DND-41 (cell line): ENCODE data around the gene LGI4.
A peak's percentile ranks its signal among the peaks of the same experiment; 100 is the strongest.

Experiments used
- ATAC-seq: fragments of 200-7000 bp; cut with Tn5 transposase; 3 replicates; pipeline ENCODE4 v1.9.1; 2021; ENCODE audit warnings: low read depth; ENCODE audit not compliant: insufficient read depth
- DNase-seq: peaks from one replicate; pipeline ENCODE4 v3.0.0-alpha.2; 2020
- H2AFZ ChIP-seq: 2 replicates; pipeline ENCODE4 v1.6.0; 2012; ENCODE audit warnings: low read depth, low read length
- H3K27ac ChIP-seq: 2 replicates; pipeline ENCODE4 v1.5.1; 2012; ENCODE audit warnings: low read length, inconsistent platforms
- H3K27me3 ChIP-seq: fragments of 200-600 bp; sonication (generic); 2 replicates; pipeline ENCODE4 v1.6.0; 2012; ENCODE audit warnings: low read length, mild to moderate bottlenecking, inconsistent platforms; ENCODE audit not compliant: insufficient read depth, poor library complexity
- H3K36me3 ChIP-seq: 2 replicates; pipeline ENCODE4 v1.5.1; 2012; ENCODE audit warnings: low read length, inconsistent platforms; ENCODE audit not compliant: insufficient read depth
- H3K4me1 ChIP-seq: 2 replicates; pipeline ENCODE4 v1.5.1; 2012; ENCODE audit warnings: mild to moderate bottlenecking, low read length; ENCODE audit not compliant: insufficient read depth
- H3K4me2 ChIP-seq: 2 replicates; pipeline ENCODE4 v1.6.0; 2012; ENCODE audit warnings: mild to moderate bottlenecking, moderate library complexity, low read length, inconsistent platforms; ENCODE audit not compliant: insufficient read depth
- H3K4me3 ChIP-seq, 2 experiments: fragments of 200-600 bp in 1 of 2; shearing (Covaris generic) in 1 of 2; 2 replicates each; pipeline ENCODE4 v1.5.1; 2012 to 2016; ENCODE audit warnings: inconsistent platforms in 2 of 2, low read length in 2 of 2, mild to moderate bottlenecking in 2 of 2, low read depth in 1 of 2, moderate library complexity in 1 of 2
- H3K79me2 ChIP-seq: 2 replicates; pipeline ENCODE4 v1.6.0; 2012; ENCODE audit warnings: low read length, inconsistent platforms; ENCODE audit not compliant: insufficient read depth
- H3K9ac ChIP-seq: 2 replicates; pipeline ENCODE4 v1.6.0; 2012; ENCODE audit warnings: low read depth, mild to moderate bottlenecking, inconsistent platforms, low read length, moderate library complexity
- H3K9me3 ChIP-seq: 2 replicates; pipeline ENCODE4 v1.5.1; 2012; ENCODE audit warnings: low read length, moderate library complexity, mild to moderate bottlenecking, inconsistent platforms; ENCODE audit not compliant: insufficient read depth, severe bottlenecking
- H4K20me1 ChIP-seq: 2 replicates; pipeline ENCODE4 v1.6.0; 2012; ENCODE audit warnings: low read length; ENCODE audit not compliant: insufficient read depth
- EZH2 ChIP-seq: IDR thresholded peaks from 3 replicates; pipeline ENCODE4 v1.6.1; 2012; ENCODE audit warnings: borderline replicate concordance, low read depth, mild to moderate bottlenecking, moderate library complexity, low read length, inconsistent platforms; ENCODE audit not compliant: severe bottlenecking
- TF ChIP-seq, protein P1 (sequence below): IDR thresholded peaks from 2 replicates; pipeline ENCODE4 v1.5.1; 2012; ENCODE audit warnings: borderline replicate concordance, low read length, moderate library complexity, mild to moderate bottlenecking; ENCODE audit not compliant: poor library complexity, severe bottlenecking; ENCODE audit errors: extremely low read depth

Gene LGI4

GRCh38 chr19:35079826-35080225 lies 55.0 kb downstream of the LGI4 start:
- H3K4me1 ChIP-seq = no peaks in the 10 kb centered on the region
- H3K36me3 ChIP-seq = no peaks in the 10 kb centered on the region
- H3K79me2 ChIP-seq = no peaks in the 10 kb centered on the region
- no peaks in the 10 kb centered on the region for H4K20me1 ChIP-seq
- H3K4me3 ChIP-seq = no peak overlapping the region
- H2AFZ ChIP-seq = no peak overlapping the region
- no peak overlapping the region for H3K27ac ChIP-seq
- H3K4me2 ChIP-seq = no peak overlapping the region
- H3K9ac ChIP-seq = no peak overlapping the region
- H3K27me3 ChIP-seq = no peaks in the 10 kb centered on the region
- TF ChIP-seq, protein P1, sequence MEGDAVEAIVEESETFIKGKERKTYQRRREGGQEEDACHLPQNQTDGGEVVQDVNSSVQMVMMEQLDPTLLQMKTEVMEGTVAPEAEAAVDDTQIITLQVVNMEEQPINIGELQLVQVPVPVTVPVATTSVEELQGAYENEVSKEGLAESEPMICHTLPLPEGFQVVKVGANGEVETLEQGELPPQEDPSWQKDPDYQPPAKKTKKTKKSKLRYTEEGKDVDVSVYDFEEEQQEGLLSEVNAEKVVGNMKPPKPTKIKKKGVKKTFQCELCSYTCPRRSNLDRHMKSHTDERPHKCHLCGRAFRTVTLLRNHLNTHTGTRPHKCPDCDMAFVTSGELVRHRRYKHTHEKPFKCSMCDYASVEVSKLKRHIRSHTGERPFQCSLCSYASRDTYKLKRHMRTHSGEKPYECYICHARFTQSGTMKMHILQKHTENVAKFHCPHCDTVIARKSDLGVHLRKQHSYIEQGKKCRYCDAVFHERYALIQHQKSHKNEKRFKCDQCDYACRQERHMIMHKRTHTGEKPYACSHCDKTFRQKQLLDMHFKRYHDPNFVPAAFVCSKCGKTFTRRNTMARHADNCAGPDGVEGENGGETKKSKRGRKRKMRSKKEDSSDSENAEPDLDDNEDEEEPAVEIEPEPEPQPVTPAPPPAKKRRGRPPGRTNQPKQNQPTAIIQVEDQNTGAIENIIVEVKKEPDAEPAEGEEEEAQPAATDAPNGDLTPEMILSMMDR = no peak
- no peak for TF ChIP-seq EZH2
- ATAC-seq (no peak), DNase-seq (no peak)
- H3K9me3 ChIP-seq = no peaks in the 10 kb centered on the region

GRCh38 chr19:35077411-35078223 lies 57.2 kb downstream of the LGI4 start:
- DNase-seq = no peak
- no peaks in the 10 kb centered on the region for H3K9me3 ChIP-seq
- no peak overlapping the region for H3K4me2 ChIP-seq
- H3K9ac ChIP-seq = no peak overlapping the region
- no peaks in the 10 kb centered on the region for H4K20me1 ChIP-seq
- H2AFZ ChIP-seq = no peak overlapping the region
- H3K27ac ChIP-seq = no peak overlapping the region
- no peak for TF ChIP-seq EZH2
- TF ChIP-seq, protein P1 = no peak
- H3K27me3 ChIP-seq = no peaks in the 10 kb centered on the region
- no peak overlapping the region for H3K4me3 ChIP-seq
- no peaks in the 10 kb centered on the region for H3K36me3 ChIP-seq
- no peak for ATAC-seq
- no peaks in the 10 kb centered on the region for H3K79me2 ChIP-seq
- H3K4me1 ChIP-seq = no peaks in the 10 kb centered on the region

DNA sequence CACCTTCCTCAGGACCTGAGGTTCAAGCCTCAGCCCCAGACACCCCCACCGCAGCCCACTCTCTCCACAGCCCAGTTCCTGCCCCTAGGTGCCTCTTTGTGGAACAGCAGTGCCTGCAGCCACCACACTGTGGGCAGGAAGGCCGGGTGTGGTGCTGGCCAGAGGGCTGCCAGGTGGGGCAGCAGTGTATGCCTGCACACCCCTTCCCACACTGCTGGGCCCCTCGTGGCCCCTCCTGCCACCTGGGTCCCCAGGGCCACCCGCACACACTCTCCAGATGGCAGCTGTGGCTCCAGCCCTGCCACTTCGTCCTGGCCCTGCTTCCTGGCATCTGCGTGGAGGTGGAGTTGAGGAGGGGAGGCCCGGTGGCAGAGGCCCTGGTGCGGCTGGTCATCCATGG lies 58.2 kb downstream of the LGI4 start:
- H4K20me1 ChIP-seq = no peaks in the 10 kb centered on the region
- H3K27me3 ChIP-seq = no peaks in the 10 kb centered on the region
- TF ChIP-seq, protein P1 = no peak
- TF ChIP-seq EZH2 = no peak
- H2AFZ ChIP-seq = no peak overlapping the region
- H3K4me2 ChIP-seq = no peak overlapping the region
- no peaks in the 10 kb centered on the region for H3K9me3 ChIP-seq
- H3K9ac ChIP-seq = no peak overlapping the region
- no peak overlapping the region for H3K4me3 ChIP-seq
- H3K79me2 ChIP-seq = no peaks in the 10 kb centered on the region
- 0 out of 3 replicates have a peak, but pooled peaks have one; percentile 31 for ATAC-seq
- no peaks in the 10 kb centered on the region for H3K36me3 ChIP-seq
- no peak for DNase-seq
- H3K27ac ChIP-seq = no peak overlapping the region
- no peaks in the 10 kb centered on the region for H3K4me1 ChIP-seq
